GM23338 (cell line): ENCODE data around the gene SMAD9. TPM values are rescaled to one million over a fixed set of nuclear protein-coding genes. Genes with fewer than 3 reads are reported as not detected.

Source experiments
- ATAC-seq: fragments of 200-7000 bp; cut with Tn5 transposase; 3 replicates; pipeline ENCODE4 v1.9.1; 2020
- DNase-seq: peaks from one replicate; pipeline ENCODE4 v3.0.0-alpha.2; 2015; ENCODE audit warnings: low spot score
- H2AFZ ChIP-seq: fragments of 200-600 bp; sonication (generic); 2 replicates; pipeline ENCODE4 v1.8.0; 2016; ENCODE audit warnings: antibody characterized with exemption, mild to moderate bottlenecking, moderate library complexity
- H3F3A ChIP-seq: fragments of 200-600 bp; sonication (generic); replicated peaks from 2 replicates; pipeline ENCODE4 v1.8.0; 2017; ENCODE audit warnings: antibody characterized with exemption, mixed run types, low read depth
- H3K27ac ChIP-seq: fragments of 200-600 bp; sonication (generic); 2 replicates; pipeline ENCODE4 v1.6.1; 2016; ENCODE audit warnings: low read depth
- H3K27me3 ChIP-seq: fragments of 200-600 bp; sonication (generic); 2 replicates; pipeline ENCODE4 v1.8.0; 2016; ENCODE audit warnings: mild to moderate bottlenecking, mixed run types, moderate library complexity; ENCODE audit not compliant: insufficient read depth
- H3K36me3 ChIP-seq: fragments of 200-600 bp; sonication (generic); 2 replicates; pipeline ENCODE4 v1.8.0; 2016; ENCODE audit warnings: mild to moderate bottlenecking; ENCODE audit not compliant: insufficient read depth
- H3K4me1 ChIP-seq: fragments of 200-600 bp; sonication (generic); 2 replicates; pipeline ENCODE4 v1.8.0; 2016; ENCODE audit warnings: mild to moderate bottlenecking, moderate library complexity; ENCODE audit not compliant: insufficient read depth
- H3K4me2 ChIP-seq: fragments of 200-600 bp; sonication (generic); 2 replicates; pipeline ENCODE4 v1.7.1; 2017; ENCODE audit warnings: mixed run types
- H3K4me3 ChIP-seq: fragments of 200-600 bp; sonication (generic); 2 replicates; pipeline ENCODE4 v1.6.1; 2016; ENCODE audit warnings: mixed run types
- H3K79me2 ChIP-seq: fragments of 200-600 bp; sonication (generic); replicated peaks from 2 replicates; pipeline ENCODE4 v1.8.0; 2017; ENCODE audit warnings: mild to moderate bottlenecking; ENCODE audit not compliant: insufficient read depth
- H3K9me2 ChIP-seq: fragments of 200-600 bp; sonication (generic); 2 replicates; pipeline ENCODE4 v1.8.0; 2017; ENCODE audit not compliant: insufficient read depth
- H4K20me1 ChIP-seq: fragments of 200-600 bp; sonication (generic); replicated peaks from 2 replicates; pipeline ENCODE4 v1.8.0; 2017; ENCODE audit warnings: mild to moderate bottlenecking; ENCODE audit not compliant: insufficient read depth
- H3K27ac Mint-ChIP-seq: 2 replicates; pipeline ENCODE4 v1.8.0; 2020; ENCODE audit warnings: inconsistent platforms, mild to moderate bottlenecking, moderate library complexity, mixed read lengths
- H3K27me3 Mint-ChIP-seq: 3 replicates; pipeline ENCODE4 v1.8.0; 2022; ENCODE audit warnings: low read depth, mild to moderate bottlenecking, moderate library complexity, mixed read lengths, inconsistent platforms; ENCODE audit not compliant: insufficient read depth, poor library complexity
- H3K36me3 Mint-ChIP-seq: 3 replicates; pipeline ENCODE4 v1.8.0; 2021; ENCODE audit warnings: low read depth, mild to moderate bottlenecking, inconsistent platforms, moderate library complexity, mixed read lengths
- H3K4me1 Mint-ChIP-seq: 3 replicates; pipeline ENCODE4 v1.8.0; 2020; ENCODE audit warnings: mild to moderate bottlenecking, inconsistent platforms, mixed read lengths
- H3K4me3 Mint-ChIP-seq: 3 replicates; pipeline ENCODE4 v1.8.0; 2021; ENCODE audit warnings: moderate library complexity, mild to moderate bottlenecking, inconsistent platforms, mixed read lengths
- H3K9me3 Mint-ChIP-seq: 3 replicates; pipeline ENCODE4 v1.8.0; 2020; ENCODE audit warnings: moderate library complexity, mild to moderate bottlenecking, inconsistent platforms, mixed read lengths
- CREB1 ChIP-seq: fragments of 250-450 bp; sonication (Bioruptor Pico); IDR thresholded peaks from 2 replicates; pipeline ENCODE4 v1.5.0; 2020; ENCODE audit warnings: low read depth, mild to moderate bottlenecking, moderate library complexity
- EZH2phosphoT487 ChIP-seq: fragments of 200-600 bp; sonication (generic); IDR thresholded peaks from one replicate; pipeline ENCODE4 v1.8.1; 2018; ENCODE audit warnings: antibody characterized with exemption; ENCODE audit not compliant: unreplicated experiment
- JUNB ChIP-seq: IDR thresholded peaks from one replicate; pipeline ENCODE4 v1.6.1; 2016; ENCODE audit warnings: antibody characterized with exemption; ENCODE audit not compliant: unreplicated experiment
- POLR2AphosphoS5 ChIP-seq: IDR thresholded peaks from 2 replicates; pipeline ENCODE4 v1.6.1; 2016; ENCODE audit warnings: antibody characterized with exemption, low read depth
- ZNF114 ChIP-seq: fragments of 250-450 bp; sonication (Bioruptor Pico); IDR thresholded peaks from 2 replicates; pipeline ENCODE4 v1.5.0; 2020; ENCODE audit warnings: mild to moderate bottlenecking, moderate library complexity
- ZNF331 ChIP-seq: fragments of 250-450 bp; sonication (Bioruptor Pico); IDR thresholded peaks from 2 replicates; pipeline ENCODE4 v1.5.0; 2020; ENCODE audit warnings: low read depth, mild to moderate bottlenecking, moderate library complexity
- polyA plus RNA-seq: library from polyadenylated mRNA; unstranded; fragments of >200 nt; fragmentation: Nextera tagmentation; extraction: Ambion mirVana; gene quantifications from 2 replicates; pipeline ENCODE4 v1.2.1, GENCODE V29; 2016
- total RNA-seq: library from RNA; depleted of rRNA; stranded (reverse); fragments of >200 nt; shearing (Covaris generic); gene quantifications from 2 replicates; pipeline ENCODE4 v1.2.3, GENCODE V29; 2014
- TF ChIP-seq, protein P1 (sequence below): fragments of 250-450 bp; sonication (Bioruptor Pico); IDR thresholded peaks from 2 replicates; pipeline ENCODE4 v1.5.0; 2020; ENCODE audit warnings: mild to moderate bottlenecking, moderate library complexity
- TF ChIP-seq, protein P2 (sequence below), 2 experiments: fragments of 200-600 bp in 1 of 2; sonication (generic) in 1 of 2; conservative IDR thresholded peaks; 2 replicates each; pipeline versions ENCODE4 v1.5.1 to v1.6.1; 2016 to 2017; ENCODE audit warnings: antibody characterized with exemption in 2 of 2, low read depth in 2 of 2, mild to moderate bottlenecking in 2 of 2, moderate library complexity in 1 of 2
- TF ChIP-seq, protein P3 (sequence below): IDR thresholded peaks from one replicate; pipeline ENCODE4 v1.6.1; 2018; ENCODE audit warnings: antibody characterized with exemption; ENCODE audit not compliant: unreplicated experiment

SMAD9 gene
- total and polyA plus RNA-seq, 2 experiments from 2014 or later = 0.95 to 1.3 TPM

DNA sequence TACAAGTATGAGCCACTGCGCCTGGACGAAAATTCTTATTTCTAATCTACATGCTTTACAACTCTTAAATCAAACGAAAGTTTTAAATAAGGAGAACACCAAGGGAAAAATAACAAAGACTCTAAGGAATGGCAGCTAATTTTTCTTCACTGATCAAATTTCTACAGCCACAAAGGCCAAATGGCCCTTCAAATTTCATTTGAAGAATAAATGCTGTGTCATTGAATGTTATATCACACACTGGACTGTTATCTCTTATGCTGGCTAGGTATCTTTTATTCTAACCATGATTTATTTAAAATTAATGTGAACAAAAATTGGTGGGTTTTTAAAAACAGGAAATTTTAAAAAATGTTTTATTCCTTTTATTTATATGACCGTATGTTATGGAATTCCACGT, 14.1 kb downstream of the SMAD9 start (continued):
- TF ChIP-seq, protein P1, sequence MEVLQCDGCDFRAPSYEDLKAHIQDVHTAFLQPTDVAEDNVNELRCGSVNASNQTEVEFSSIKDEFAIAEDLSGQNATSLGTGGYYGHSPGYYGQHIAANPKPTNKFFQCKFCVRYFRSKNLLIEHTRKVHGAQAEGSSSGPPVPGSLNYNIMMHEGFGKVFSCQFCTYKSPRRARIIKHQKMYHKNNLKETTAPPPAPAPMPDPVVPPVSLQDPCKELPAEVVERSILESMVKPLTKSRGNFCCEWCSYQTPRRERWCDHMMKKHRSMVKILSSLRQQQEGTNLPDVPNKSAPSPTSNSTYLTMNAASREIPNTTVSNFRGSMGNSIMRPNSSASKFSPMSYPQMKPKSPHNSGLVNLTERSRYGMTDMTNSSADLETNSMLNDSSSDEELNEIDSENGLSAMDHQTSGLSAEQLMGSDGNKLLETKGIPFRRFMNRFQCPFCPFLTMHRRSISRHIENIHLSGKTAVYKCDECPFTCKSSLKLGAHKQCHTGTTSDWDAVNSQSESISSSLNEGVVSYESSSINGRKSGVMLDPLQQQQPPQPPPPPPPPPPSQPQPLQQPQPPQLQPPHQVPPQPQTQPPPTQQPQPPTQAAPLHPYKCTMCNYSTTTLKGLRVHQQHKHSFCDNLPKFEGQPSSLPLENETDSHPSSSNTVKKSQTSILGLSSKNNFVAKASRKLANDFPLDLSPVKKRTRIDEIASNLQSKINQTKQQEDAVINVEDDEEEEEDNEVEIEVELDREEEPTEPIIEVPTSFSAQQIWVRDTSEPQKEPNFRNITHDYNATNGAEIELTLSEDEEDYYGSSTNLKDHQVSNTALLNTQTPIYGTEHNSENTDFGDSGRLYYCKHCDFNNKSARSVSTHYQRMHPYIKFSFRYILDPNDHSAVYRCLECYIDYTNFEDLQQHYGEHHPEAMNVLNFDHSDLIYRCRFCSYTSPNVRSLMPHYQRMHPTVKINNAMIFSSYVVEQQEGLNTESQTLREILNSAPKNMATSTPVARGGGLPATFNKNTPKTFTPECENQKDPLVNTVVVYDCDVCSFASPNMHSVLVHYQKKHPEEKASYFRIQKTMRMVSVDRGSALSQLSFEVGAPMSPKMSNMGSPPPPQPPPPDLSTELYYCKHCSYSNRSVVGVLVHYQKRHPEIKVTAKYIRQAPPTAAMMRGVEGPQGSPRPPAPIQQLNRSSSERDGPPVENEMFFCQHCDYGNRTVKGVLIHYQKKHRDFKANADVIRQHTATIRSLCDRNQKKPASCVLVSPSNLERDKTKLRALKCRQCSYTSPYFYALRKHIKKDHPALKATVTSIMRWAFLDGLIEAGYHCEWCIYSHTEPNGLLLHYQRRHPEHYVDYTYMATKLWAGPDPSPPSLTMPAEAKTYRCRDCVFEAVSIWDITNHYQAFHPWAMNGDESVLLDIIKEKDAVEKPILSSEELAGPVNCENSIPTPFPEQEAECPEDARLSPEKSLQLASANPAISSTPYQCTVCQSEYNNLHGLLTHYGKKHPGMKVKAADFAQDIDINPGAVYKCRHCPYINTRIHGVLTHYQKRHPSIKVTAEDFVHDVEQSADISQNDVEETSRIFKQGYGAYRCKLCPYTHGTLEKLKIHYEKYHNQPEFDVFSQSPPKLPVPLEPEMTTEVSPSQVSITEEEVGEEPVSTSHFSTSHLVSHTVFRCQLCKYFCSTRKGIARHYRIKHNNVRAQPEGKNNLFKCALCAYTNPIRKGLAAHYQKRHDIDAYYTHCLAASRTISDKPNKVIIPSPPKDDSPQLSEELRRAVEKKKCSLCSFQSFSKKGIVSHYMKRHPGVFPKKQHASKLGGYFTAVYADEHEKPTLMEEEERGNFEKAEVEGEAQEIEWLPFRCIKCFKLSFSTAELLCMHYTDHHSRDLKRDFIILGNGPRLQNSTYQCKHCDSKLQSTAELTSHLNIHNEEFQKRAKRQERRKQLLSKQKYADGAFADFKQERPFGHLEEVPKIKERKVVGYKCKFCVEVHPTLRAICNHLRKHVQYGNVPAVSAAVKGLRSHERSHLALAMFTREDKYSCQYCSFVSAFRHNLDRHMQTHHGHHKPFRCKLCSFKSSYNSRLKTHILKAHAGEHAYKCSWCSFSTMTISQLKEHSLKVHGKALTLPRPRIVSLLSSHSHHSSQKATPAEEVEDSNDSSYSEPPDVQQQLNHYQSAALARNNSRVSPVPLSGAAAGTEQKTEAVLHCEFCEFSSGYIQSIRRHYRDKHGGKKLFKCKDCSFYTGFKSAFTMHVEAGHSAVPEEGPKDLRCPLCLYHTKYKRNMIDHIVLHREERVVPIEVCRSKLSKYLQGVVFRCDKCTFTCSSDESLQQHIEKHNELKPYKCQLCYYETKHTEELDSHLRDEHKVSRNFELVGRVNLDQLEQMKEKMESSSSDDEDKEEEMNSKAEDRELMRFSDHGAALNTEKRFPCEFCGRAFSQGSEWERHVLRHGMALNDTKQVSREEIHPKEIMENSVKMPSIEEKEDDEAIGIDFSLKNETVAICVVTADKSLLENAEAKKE (CRISPR knock-in tag) = no peak
- no peak for TF ChIP-seq EZH2phosphoT487
- TF ChIP-seq JUNB = no peak
- TF ChIP-seq, protein P2, sequence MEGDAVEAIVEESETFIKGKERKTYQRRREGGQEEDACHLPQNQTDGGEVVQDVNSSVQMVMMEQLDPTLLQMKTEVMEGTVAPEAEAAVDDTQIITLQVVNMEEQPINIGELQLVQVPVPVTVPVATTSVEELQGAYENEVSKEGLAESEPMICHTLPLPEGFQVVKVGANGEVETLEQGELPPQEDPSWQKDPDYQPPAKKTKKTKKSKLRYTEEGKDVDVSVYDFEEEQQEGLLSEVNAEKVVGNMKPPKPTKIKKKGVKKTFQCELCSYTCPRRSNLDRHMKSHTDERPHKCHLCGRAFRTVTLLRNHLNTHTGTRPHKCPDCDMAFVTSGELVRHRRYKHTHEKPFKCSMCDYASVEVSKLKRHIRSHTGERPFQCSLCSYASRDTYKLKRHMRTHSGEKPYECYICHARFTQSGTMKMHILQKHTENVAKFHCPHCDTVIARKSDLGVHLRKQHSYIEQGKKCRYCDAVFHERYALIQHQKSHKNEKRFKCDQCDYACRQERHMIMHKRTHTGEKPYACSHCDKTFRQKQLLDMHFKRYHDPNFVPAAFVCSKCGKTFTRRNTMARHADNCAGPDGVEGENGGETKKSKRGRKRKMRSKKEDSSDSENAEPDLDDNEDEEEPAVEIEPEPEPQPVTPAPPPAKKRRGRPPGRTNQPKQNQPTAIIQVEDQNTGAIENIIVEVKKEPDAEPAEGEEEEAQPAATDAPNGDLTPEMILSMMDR (conservative IDR thresholded peaks at IDR 0.05; ENCODE audit: low read depth in 2 of 2) = no peak
- no peak for TF ChIP-seq CREB1 (CRISPR knock-in tag)
- TF ChIP-seq POLR2AphosphoS5 = no peak
- no peak for TF ChIP-seq ZNF331

DNA sequence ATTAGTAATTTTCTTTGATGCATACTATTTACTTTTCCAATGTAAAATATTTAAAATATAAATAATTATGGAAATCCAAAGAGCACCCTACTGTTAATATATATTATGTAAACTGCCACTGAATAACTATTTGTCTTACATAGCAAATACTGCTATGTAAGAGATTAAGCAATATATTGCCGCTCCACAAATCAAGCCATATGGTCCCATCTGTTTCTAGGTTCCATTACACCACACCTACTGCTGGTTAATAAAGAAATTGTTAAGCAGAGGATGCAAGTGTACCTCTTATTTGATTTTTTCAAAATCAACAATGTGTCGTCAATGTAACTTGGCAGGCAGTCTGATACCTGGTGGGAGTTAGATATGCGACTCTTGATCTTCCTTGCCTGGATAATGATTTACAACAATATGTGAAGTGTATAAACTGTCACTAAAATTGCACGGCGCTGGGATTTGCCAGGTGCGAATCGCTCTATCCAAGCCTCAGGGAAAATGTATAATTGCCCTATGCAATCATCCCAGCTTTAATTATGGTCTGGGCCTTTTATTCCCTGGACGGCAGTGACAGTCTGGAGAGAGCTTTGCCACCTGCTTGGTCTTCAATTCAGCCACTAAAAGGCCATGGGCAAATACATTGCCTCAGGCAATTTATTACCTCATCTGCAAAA, 16.0 kb downstream of the SMAD9 start:
- no peak for ATAC-seq

More for the DNA sequence above, 16.0 kb downstream of the SMAD9 start:
- Mint-ChIP-seq H3K4me3 (no peak overlapping the region), H3K27ac (no peak overlapping the region), H3K36me3 (no peaks in the 10 kb centered on the region), H3K9me3 (no peaks in the 10 kb centered on the region), H3K4me1 (no peaks in the 10 kb centered on the region), H3K27me3 (no peaks in the 10 kb centered on the region)
- Histone ChIP-seq H2AFZ (no peak overlapping the region), H3K27ac (no peak overlapping the region), H3K36me3 (no peaks in the 10 kb centered on the region), H3K79me2 (no peaks in the 10 kb centered on the region), H3K4me1 (no peaks in the 10 kb centered on the region), H3K27me3 (no peaks in the 10 kb centered on the region), H3K4me2 (no peak overlapping the region), H3K9me2 (no peaks in the 10 kb centered on the region), H3F3A (no peaks in the 10 kb centered on the region), H4K20me1 (no peaks in the 10 kb centered on the region), H3K4me3 (no peak overlapping the region)
- no peak for DNase-seq
- TF ChIP-seq POLR2AphosphoS5 (no peak), ZNF114 (CRISPR knock-in tag) (no peak), CREB1 (CRISPR knock-in tag) (no peak)
- TF ChIP-seq, protein P3, sequence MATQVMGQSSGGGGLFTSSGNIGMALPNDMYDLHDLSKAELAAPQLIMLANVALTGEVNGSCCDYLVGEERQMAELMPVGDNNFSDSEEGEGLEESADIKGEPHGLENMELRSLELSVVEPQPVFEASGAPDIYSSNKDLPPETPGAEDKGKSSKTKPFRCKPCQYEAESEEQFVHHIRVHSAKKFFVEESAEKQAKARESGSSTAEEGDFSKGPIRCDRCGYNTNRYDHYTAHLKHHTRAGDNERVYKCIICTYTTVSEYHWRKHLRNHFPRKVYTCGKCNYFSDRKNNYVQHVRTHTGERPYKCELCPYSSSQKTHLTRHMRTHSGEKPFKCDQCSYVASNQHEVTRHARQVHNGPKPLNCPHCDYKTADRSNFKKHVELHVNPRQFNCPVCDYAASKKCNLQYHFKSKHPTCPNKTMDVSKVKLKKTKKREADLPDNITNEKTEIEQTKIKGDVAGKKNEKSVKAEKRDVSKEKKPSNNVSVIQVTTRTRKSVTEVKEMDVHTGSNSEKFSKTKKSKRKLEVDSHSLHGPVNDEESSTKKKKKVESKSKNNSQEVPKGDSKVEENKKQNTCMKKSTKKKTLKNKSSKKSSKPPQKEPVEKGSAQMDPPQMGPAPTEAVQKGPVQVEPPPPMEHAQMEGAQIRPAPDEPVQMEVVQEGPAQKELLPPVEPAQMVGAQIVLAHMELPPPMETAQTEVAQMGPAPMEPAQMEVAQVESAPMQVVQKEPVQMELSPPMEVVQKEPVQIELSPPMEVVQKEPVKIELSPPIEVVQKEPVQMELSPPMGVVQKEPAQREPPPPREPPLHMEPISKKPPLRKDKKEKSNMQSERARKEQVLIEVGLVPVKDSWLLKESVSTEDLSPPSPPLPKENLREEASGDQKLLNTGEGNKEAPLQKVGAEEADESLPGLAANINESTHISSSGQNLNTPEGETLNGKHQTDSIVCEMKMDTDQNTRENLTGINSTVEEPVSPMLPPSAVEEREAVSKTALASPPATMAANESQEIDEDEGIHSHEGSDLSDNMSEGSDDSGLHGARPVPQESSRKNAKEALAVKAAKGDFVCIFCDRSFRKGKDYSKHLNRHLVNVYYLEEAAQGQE = no peak
